ENCODE data around the gene ERP27. TPM values are rescaled to one million over a fixed set of nuclear protein-coding genes. Genes with fewer than 3 reads are reported as not detected.

The ERP27 gene
- total and polyA plus RNA-seq, 2 donors (not counting 3 experiments of a cell fraction or from before 2014, with no cell fraction given) = 0.70 to 0.88 TPM

DNA sequence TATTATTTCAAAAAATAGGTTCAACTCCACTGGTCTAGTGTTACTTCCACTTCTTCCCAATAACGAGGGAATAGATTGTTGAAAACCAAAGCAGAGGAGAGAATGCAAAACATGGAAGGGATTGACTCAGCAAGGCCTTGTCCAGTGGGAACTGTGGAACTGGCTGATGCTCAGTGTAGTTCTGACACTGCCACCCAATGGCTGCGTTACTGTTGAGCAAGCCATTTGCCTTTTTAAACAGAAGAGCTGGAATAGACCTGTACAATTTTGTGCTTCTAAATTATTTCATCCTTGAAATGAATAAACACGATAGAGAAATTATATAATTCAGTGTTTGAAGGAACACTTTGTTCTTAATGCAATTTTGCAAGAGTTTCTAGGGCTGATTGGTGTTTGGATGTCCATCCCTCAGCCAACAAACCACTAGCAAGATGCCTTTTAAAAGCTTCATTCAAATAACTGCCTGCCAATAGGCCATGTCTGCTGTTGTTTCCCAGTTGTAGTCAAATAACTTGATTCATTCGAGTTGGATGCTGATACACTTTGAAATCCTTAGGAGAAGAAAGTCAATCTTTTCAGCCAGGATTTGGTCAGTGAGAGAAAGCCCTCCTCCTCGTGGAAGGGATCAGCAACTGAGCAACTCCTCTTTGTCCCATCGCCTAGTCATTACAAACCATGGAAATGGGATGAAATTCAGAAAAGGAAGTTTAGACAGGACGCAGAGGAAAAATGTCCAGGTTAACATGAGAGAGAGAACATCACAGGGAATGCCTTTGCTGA is 45.4 kb downstream of the ERP27 start:
- Histone ChIP-seq H3K4me2 (ENCODE audit: insufficient read depth, low read length) (no peak overlapping the region), H3K4me1 (ENCODE audit: control insufficient read depth, extremely low read depth, insufficient read depth, low read length) (no peaks in the 10 kb centered on the region), H2AFZ (ENCODE audit: low read depth, low read length) (peak overlapping the region; percentile 7), H3K9ac (replicated peaks; ENCODE audit: extremely low read depth, insufficient read depth, low read length) (no peak overlapping the region), H4K20me1 (replicated peaks; ENCODE audit: control insufficient read depth, extremely low read depth, insufficient read depth, low read length) (no peaks in the 10 kb centered on the region), H3K9me3 (replicated peaks; ENCODE audit: control insufficient read depth, insufficient read depth, low read length) (no peaks in the 10 kb centered on the region), H3K4me3 (replicated peaks in 1 of 3; ENCODE audit: insufficient read depth in 1 of 3, low read depth in 1 of 3, low read length in 3 of 3) (no peak overlapping the region), H3K36me3 (ENCODE audit: control insufficient read depth in 2 of 2, extremely low read depth in 1 of 2, insufficient read depth in 2 of 2, low read length in 2 of 2) (no peaks in the 10 kb centered on the region), H3K79me2 (ENCODE audit: control insufficient read depth, insufficient read depth, low read length) (no peaks in the 10 kb centered on the region), H3K27me3 (ENCODE audit: control insufficient read depth in 2 of 2, insufficient read depth in 2 of 2, low read length in 2 of 2) (no peaks in the 10 kb centered on the region), H3K9me1 (replicated peaks; ENCODE audit: control insufficient read depth, extremely low read depth, insufficient read depth, low read length) (no peaks in the 10 kb centered on the region), H3K27ac (ENCODE audit: insufficient read depth, low read depth, low read length) (no peak overlapping the region)
- TF ChIP-seq MYC (IDR thresholded peaks at IDR 0.05; ENCODE audit: low read depth, low read length) (no peak), FOS (IDR thresholded peaks at IDR 0.05; ENCODE audit: borderline replicate concordance, insufficient read depth, low read length) (no peak), GATA2 (IDR thresholded peaks at IDR 0.05; ENCODE audit: insufficient read depth, insufficient read length, low read depth, low read length) (no peak), POLR2AphosphoS5 (IDR thresholded peaks at IDR 0.05; ENCODE audit: insufficient read depth, low read depth, low read length) (no peak), EZH2 (IDR thresholded peaks at IDR 0.05; ENCODE audit: borderline replicate concordance, low read depth, low read length, severe bottlenecking) (no peak), POLR2A (IDR thresholded peaks at IDR 0.05; ENCODE audit: low read depth, low read length) (no peak), JUN (IDR thresholded peaks at IDR 0.05; ENCODE audit: borderline replicate concordance, insufficient read depth, insufficient read length, low read depth) (no peak)
- TF ChIP-seq, protein P1, sequence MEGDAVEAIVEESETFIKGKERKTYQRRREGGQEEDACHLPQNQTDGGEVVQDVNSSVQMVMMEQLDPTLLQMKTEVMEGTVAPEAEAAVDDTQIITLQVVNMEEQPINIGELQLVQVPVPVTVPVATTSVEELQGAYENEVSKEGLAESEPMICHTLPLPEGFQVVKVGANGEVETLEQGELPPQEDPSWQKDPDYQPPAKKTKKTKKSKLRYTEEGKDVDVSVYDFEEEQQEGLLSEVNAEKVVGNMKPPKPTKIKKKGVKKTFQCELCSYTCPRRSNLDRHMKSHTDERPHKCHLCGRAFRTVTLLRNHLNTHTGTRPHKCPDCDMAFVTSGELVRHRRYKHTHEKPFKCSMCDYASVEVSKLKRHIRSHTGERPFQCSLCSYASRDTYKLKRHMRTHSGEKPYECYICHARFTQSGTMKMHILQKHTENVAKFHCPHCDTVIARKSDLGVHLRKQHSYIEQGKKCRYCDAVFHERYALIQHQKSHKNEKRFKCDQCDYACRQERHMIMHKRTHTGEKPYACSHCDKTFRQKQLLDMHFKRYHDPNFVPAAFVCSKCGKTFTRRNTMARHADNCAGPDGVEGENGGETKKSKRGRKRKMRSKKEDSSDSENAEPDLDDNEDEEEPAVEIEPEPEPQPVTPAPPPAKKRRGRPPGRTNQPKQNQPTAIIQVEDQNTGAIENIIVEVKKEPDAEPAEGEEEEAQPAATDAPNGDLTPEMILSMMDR (IDR thresholded peaks at IDR 0.05; ENCODE audit: extremely low read depth in 1 of 2, insufficient read depth in 1 of 2, low read depth in 1 of 2, low read length in 2 of 2) = no peak
- TF ChIP-seq, protein P2, sequence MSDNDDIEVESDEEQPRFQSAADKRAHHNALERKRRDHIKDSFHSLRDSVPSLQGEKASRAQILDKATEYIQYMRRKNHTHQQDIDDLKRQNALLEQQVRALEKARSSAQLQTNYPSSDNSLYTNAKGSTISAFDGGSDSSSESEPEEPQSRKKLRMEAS (IDR thresholded peaks at IDR 0.05; ENCODE audit: insufficient read depth, insufficient read length) = no peak
- ChIA-PET POLR2A (no interaction called here), CTCF (interaction anchor here (0.6 to 2.8 kb wide), 14 partner anchors 9 to 655 kb away, joined by 3 to 11 read pairs (median 3); no protein-coding TSS in a partner anchor)
- dilution Hi-C loops (cut with MboI; ENCODE audit: extremely low pct_ligation_motif_present, low sequenced_read_pairs) (no loop called here), intact Hi-C loops (cut with micrococcal nuclease) (loop anchor here (1.0 kb wide), 1 partner anchor 9 kb away; no protein-coding TSS in a partner anchor)
- BruUV-seq (replicated peaks) = no TSS peak
- FAIRE-seq (peak; percentile 18), DNase-seq (ENCODE audit: low read depth, low spot score) (no peak)
